Osteoblast (primary cell): Measurements from ENCODE around the gene JADE3. TPM values are rescaled to one million over a fixed set of nuclear protein-coding genes. Genes with fewer than 3 reads are reported as not detected.
A peak's percentile ranks its signal among the peaks of the same experiment; 100 is the strongest.

Source experiments
- DNase-seq: peaks from one replicate; pipeline ENCODE4 v3.0.0; 2011; ENCODE audit warnings: low spot score, mixed read lengths; ENCODE audit not compliant: insufficient read length; ENCODE audit errors: missing footprints
- H2AFZ ChIP-seq: 2 replicates; pipeline ENCODE4 v1.6.0; 2011; ENCODE audit warnings: mild to moderate bottlenecking, low read length
- H3K27ac ChIP-seq: 2 replicates; pipeline ENCODE4 v1.5.1; 2011; ENCODE audit warnings: mild to moderate bottlenecking, low read depth, low read length, moderate library complexity
- H3K27me3 ChIP-seq: 2 replicates; pipeline ENCODE4 v1.6.0; 2012; ENCODE audit warnings: mild to moderate bottlenecking, control low read depth, inconsistent platforms, low read length, moderate library complexity; ENCODE audit not compliant: insufficient read depth
- H3K36me3 ChIP-seq: 2 replicates; pipeline ENCODE4 v1.5.1; 2011; ENCODE audit warnings: mild to moderate bottlenecking, low read length, control low read depth, moderate library complexity; ENCODE audit not compliant: insufficient read depth
- H3K4me1 ChIP-seq: 2 replicates; pipeline ENCODE4 v1.5.1; 2011; ENCODE audit warnings: mild to moderate bottlenecking, low read length, control low read depth, moderate library complexity; ENCODE audit not compliant: insufficient read depth
- H3K4me2 ChIP-seq: 2 replicates; pipeline ENCODE4 v1.6.0; 2011; ENCODE audit warnings: mild to moderate bottlenecking, low read length; ENCODE audit not compliant: insufficient read depth
- H3K4me3 ChIP-seq: fragments of 200-600 bp; sonication (generic); 3 replicates; pipeline ENCODE4 v1.5.1; 2012; ENCODE audit warnings: mild to moderate bottlenecking, low read length, inconsistent platforms; ENCODE audit not compliant: insufficient read depth
- H3K79me2 ChIP-seq: 2 replicates; pipeline ENCODE4 v1.6.0; 2012; ENCODE audit warnings: mild to moderate bottlenecking, low read length, control low read depth, inconsistent platforms; ENCODE audit not compliant: insufficient read depth
- H3K9me3 ChIP-seq: 2 replicates; pipeline ENCODE4 v1.5.1; 2011; ENCODE audit warnings: low read depth, low read length, control low read depth
- H4K20me1 ChIP-seq: 2 replicates; pipeline ENCODE4 v1.6.0; 2012; ENCODE audit warnings: mild to moderate bottlenecking, low read length, control low read depth; ENCODE audit not compliant: insufficient read depth
- total RNA-seq: library from RNA; depleted of rRNA; stranded (reverse); fragments of >200 nt; gene quantifications from 2 replicates; pipeline ENCODE4 v1.2.3, GENCODE V29; 2012
- TF ChIP-seq, protein P1 (sequence below): IDR thresholded peaks from 2 replicates; pipeline ENCODE4 v1.5.1; 2011; ENCODE audit warnings: mild to moderate bottlenecking, low read depth, low read length, moderate library complexity; ENCODE audit errors: extremely low read depth

The JADE3 gene
- total RNA-seq, 1 donor, result 4.7 TPM

DNA sequence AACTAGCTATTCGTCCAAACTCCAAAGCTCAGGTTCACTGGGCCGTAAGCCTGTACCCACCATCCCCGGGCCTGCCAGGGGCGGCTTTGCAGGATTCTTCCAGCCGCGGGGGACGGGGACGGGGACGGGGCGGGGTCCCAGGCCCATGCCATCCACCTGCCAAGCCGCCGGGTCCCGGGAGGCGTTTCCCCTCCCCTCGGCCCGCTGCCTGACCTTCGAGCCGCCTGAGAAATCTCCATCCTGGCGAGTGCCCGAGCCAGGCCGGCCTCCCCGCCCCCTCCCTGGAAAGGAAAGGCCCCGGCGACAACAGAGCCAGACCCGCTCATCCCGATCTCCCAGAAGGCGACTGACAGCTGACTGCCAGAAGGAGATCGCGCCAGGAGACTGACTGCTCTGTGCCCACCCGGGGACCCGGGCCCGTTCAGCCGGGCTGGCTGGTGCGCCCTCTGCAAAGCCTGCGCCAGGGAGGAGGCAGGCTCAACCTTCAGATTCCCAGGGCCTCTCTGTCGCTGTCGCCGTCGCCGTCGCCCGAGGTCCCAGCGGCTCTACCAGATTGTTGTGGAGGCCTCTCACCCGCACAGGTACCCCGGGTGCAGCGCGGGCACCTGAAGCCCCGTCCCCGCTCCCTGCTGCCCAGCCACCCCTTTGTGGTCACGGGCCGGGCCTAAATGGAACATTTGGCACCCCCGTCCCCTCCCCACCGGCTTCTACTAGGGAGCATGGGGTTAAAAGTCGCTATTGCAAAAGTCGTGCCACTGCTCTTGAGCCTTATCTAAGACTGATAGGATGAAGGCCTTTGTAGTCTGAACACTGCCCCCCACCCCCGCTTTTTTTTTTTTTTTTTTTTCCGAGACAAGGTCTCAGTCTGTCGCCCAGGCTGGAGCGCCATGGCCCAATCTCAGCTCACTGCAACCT lies 166.2 kb downstream of the JADE3 start, which contains the start of gene RGN:
Gene RGN, plus strand, starts transcription at position 315 of the 915 bp plus-strand sequence. CDS start 2,702 bp downstream, outside the sequence.
- peak; percentile 68 for DNase-seq
- H4K20me1 ChIP-seq, result no peaks in the 10 kb centered on the region
- peak within 1 kb of the TSS; percentile 62 for H2AFZ ChIP-seq
- no peak within 1 kb of the TSS for H3K27ac ChIP-seq
- TF ChIP-seq, protein P1, sequence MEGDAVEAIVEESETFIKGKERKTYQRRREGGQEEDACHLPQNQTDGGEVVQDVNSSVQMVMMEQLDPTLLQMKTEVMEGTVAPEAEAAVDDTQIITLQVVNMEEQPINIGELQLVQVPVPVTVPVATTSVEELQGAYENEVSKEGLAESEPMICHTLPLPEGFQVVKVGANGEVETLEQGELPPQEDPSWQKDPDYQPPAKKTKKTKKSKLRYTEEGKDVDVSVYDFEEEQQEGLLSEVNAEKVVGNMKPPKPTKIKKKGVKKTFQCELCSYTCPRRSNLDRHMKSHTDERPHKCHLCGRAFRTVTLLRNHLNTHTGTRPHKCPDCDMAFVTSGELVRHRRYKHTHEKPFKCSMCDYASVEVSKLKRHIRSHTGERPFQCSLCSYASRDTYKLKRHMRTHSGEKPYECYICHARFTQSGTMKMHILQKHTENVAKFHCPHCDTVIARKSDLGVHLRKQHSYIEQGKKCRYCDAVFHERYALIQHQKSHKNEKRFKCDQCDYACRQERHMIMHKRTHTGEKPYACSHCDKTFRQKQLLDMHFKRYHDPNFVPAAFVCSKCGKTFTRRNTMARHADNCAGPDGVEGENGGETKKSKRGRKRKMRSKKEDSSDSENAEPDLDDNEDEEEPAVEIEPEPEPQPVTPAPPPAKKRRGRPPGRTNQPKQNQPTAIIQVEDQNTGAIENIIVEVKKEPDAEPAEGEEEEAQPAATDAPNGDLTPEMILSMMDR, result no peak
- no peaks in the 10 kb centered on the region for H3K9me3 ChIP-seq
- H3K4me2 ChIP-seq, result peak within 1 kb of the TSS; percentile 63
- no peaks in the 10 kb centered on the region for H3K79me2 ChIP-seq
- peak within 1 kb of the TSS; percentile 61 for H3K4me3 ChIP-seq
- H3K36me3 ChIP-seq, result no peaks in the 10 kb centered on the region
- H3K27me3 ChIP-seq, result peaks cover 5% of the 10 kb centered on the region
- H3K4me1 ChIP-seq, result no peaks in the 10 kb centered on the region

DNA sequence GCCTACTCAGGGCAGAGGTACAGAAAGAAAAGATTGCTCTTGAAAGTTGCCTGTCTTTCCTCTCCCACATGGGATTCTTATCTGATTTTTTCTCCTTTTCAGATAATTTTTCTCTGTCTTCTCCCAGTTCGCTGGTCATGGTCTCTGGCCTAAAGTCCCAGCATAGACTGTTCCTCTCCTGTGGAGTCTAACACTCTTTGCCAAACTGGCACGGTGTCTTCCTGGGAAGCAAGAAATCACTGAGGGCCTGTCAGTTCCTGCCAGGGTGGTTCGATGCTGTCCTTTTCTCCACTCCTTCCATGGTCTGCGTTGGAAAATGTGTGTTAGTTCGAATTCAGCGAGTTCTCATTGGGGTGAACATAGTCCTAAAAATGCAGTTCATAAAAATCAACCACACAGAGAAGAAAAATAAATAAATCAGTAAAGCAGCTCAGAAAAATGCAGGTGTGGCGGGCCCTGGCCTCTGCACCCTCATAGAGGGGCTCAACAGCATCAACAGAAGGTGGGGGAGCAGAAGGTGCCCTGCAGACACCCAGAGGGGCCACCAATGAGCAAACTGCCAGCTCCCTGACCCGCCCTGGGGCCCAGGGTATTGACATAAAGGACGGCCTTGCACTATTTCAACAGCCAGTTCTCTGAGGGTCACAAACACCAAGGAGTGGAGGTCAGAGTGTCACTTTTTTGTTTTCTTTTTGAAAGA lies 168.1 kb downstream of the JADE3 start:
- no peaks in the 10 kb centered on the region for H3K9me3 ChIP-seq
- peaks cover 5% of the 10 kb centered on the region for H3K27me3 ChIP-seq
- no peak overlapping the region for H3K27ac ChIP-seq
- H3K79me2 ChIP-seq, result no peaks in the 10 kb centered on the region
- H3K36me3 ChIP-seq, result no peaks in the 10 kb centered on the region
- H3K4me2 ChIP-seq, result no peak overlapping the region
- H3K4me1 ChIP-seq, result no peaks in the 10 kb centered on the region
- H4K20me1 ChIP-seq, result no peaks in the 10 kb centered on the region
- H3K4me3 ChIP-seq, result no peak overlapping the region
- H2AFZ ChIP-seq, result peak overlapping the region; percentile 22
- TF ChIP-seq, protein P1, result no peak
- DNase-seq, result no peak

DNA sequence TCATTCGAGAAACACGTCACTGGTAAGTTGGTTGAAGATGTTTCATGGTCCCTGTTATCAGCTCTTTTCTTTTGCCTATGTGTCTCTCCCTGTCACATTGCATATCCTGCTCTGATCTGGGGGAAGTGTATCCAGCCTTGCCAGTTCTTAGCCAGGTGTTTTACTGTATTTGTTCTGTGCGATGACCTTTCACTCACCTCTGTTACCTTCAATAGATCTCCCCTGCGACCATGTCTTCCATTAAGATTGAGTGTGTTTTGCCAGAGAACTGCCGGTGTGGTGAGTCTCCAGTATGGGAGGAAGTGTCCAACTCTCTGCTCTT lies 168.7 kb downstream of the JADE3 start:
- TF ChIP-seq, protein P1, result no peak
- H3K36me3 ChIP-seq, result no peaks in the 10 kb centered on the region
- no peaks in the 10 kb centered on the region for H4K20me1 ChIP-seq
- no peak overlapping the region for H3K4me2 ChIP-seq
- no peaks in the 10 kb centered on the region for H3K4me1 ChIP-seq
- H3K9me3 ChIP-seq, result no peaks in the 10 kb centered on the region
- H2AFZ ChIP-seq, result no peak overlapping the region
- H3K79me2 ChIP-seq, result no peaks in the 10 kb centered on the region
- H3K4me3 ChIP-seq, result no peak overlapping the region
- DNase-seq, result no peak
- H3K27me3 ChIP-seq, result peaks cover 5% of the 10 kb centered on the region
- no peak overlapping the region for H3K27ac ChIP-seq
